ENCODE measurements around the gene MRGPRX2.

- TF ChIP-seq EZH2 (optimal IDR thresholded peaks at IDR 0.05; ENCODE audit: low read depth, low read length) (no peak), CTCF (IDR thresholded peaks at IDR 0.05; ENCODE audit: low read length) (no peak)
Measured at GRCh38 chr11:19077965-19078364, 17.4 kb upstream of the MRGPRX2 start.
